Keratinocyte (primary cell): ENCODE measurements around the gene NEK9. TPM values are rescaled to one million over a fixed set of nuclear protein-coding genes. Genes with fewer than 3 reads are reported as not detected.

Experiments used
- DNase-seq: peaks from one replicate; pipeline ENCODE4 v3.0.0-alpha.2; 2011; ENCODE audit warnings: low read depth, missing footprints, low spot score
- FAIRE-seq: peaks from 2 replicates; lab custom pipeline; 2011; peaks lifted over from hg19 to GRCh38; lab: Jason Lieb, UNC
- H2AFZ ChIP-seq: 2 replicates; pipeline ENCODE4 v1.6.0; 2012; ENCODE audit warnings: low read length, control low read depth, inconsistent platforms; ENCODE audit not compliant: control insufficient read depth
- H3K27ac ChIP-seq: 2 replicates; pipeline ENCODE4 v1.5.1; 2011; ENCODE audit warnings: low read length; ENCODE audit not compliant: control insufficient read depth, insufficient read depth
- H3K27me3 ChIP-seq: 3 replicates; pipeline ENCODE4 v1.6.0; 2011; ENCODE audit warnings: low read length; ENCODE audit not compliant: control insufficient read depth, insufficient read depth; ENCODE audit errors: extremely low read depth
- H3K36me3 ChIP-seq, 2 experiments: 2 replicates in 1 of 2; 3 replicates in 1 of 2; pipeline ENCODE4 v1.5.1; 2011; ENCODE audit warnings: low read length in 2 of 2, mild to moderate bottlenecking in 1 of 2; ENCODE audit not compliant: control insufficient read depth in 2 of 2, insufficient read depth in 2 of 2; ENCODE audit errors: extremely low read depth in 1 of 2
- H3K4me1 ChIP-seq: 3 replicates; pipeline ENCODE4 v1.5.1; 2011; ENCODE audit warnings: low read length; ENCODE audit not compliant: control insufficient read depth, insufficient read depth; ENCODE audit errors: extremely low read depth
- H3K4me2 ChIP-seq: 3 replicates; pipeline ENCODE4 v1.6.0; 2011; ENCODE audit warnings: low read depth, low read length; ENCODE audit not compliant: control insufficient read depth, insufficient read depth; ENCODE audit errors: extremely low read depth
- H3K4me3 ChIP-seq, 3 experiments: fragments of 200-600 bp in 1 of 3; sonication (generic) in 1 of 3; 2 replicates in 2 of 3; 3 replicates in 1 of 3; pipeline ENCODE4 v1.5.1; 2011 to 2016; ENCODE audit warnings: low read length in 3 of 3, mild to moderate bottlenecking in 3 of 3, control low read depth in 2 of 3, inconsistent platforms in 1 of 3, low read depth in 1 of 3, mixed read lengths in 1 of 3, mixed run types in 1 of 3, moderate library complexity in 1 of 3; ENCODE audit not compliant: control insufficient read depth in 2 of 3, insufficient read depth in 2 of 3; ENCODE audit errors: extremely low read depth in 1 of 3
- H3K79me2 ChIP-seq: 2 replicates; pipeline ENCODE4 v1.6.0; 2012; ENCODE audit warnings: low read length; ENCODE audit not compliant: control insufficient read depth, insufficient read depth
- H3K9ac ChIP-seq: 3 replicates; pipeline ENCODE4 v1.6.0; 2011; ENCODE audit warnings: low read length; ENCODE audit not compliant: control insufficient read depth, insufficient read depth; ENCODE audit errors: extremely low read depth
- H3K9me1 ChIP-seq: 3 replicates; pipeline ENCODE4 v1.6.0; 2011; ENCODE audit warnings: low read length; ENCODE audit not compliant: control insufficient read depth, insufficient read depth; ENCODE audit errors: extremely low read depth
- H3K9me3 ChIP-seq: 2 replicates; pipeline ENCODE4 v1.5.1; 2012; ENCODE audit warnings: low read depth, low read length; ENCODE audit not compliant: control insufficient read depth
- H4K20me1 ChIP-seq: 3 replicates; pipeline ENCODE4 v1.6.0; 2011; ENCODE audit warnings: low read length; ENCODE audit not compliant: control insufficient read depth, insufficient read depth; ENCODE audit errors: extremely low read depth
- EZH2 ChIP-seq: IDR thresholded peaks from one replicate; pipeline ENCODE4 v1.6.1; 2012; ENCODE audit warnings: inconsistent platforms, mild to moderate bottlenecking, low read length, moderate library complexity
- dilution Hi-C: fragments of 300-500 bp; cut with MboI; formaldehyde crosslinking; loops from one replicate; pipeline ENCODE4 v1.7.0; 2020; ENCODE audit warnings: low sequenced_read_pairs; ENCODE audit not compliant: extremely low pct_ligation_motif_present
- polyA plus RNA-seq, 5 experiments: library from polyadenylated mRNA; depleted of rRNA in 3 of 5; stranded (reverse) in 3 of 5; stranded (forward) in 1 of 5; unstranded in 1 of 5; fragments of >200 nt; gene quantifications; 1 replicate in 1 of 5; 2 replicates in 3 of 5; 3 replicates in 1 of 5; pipeline versions ENCODE4 v1.2.1 to v1.2.3, GENCODE V29; 2011 to 2012; ENCODE audit warnings: missing spikeins in 2 of 5, low read depth in 1 of 5, low replicate concordance in 1 of 5
- TF ChIP-seq, protein P1 (sequence below), 3 experiments: IDR thresholded peaks in 1 of 3; conservative IDR thresholded peaks in 1 of 3; optimal IDR thresholded peaks in 1 of 3; 2 replicates in 2 of 3; 3 replicates in 1 of 3; pipeline versions ENCODE3 to v1.5.1; 2011; ENCODE audit warnings: low read length in 3 of 3, mild to moderate bottlenecking in 3 of 3, moderate library complexity in 2 of 3, control low read depth in 1 of 3, inconsistent platforms in 1 of 3; ENCODE audit not compliant: insufficient read depth in 2 of 3; ENCODE audit errors: extremely low read depth in 1 of 3

Gene NEK9
- polyA plus RNA-seq, 1 donor (not counting 4 experiments of a cell fraction or from before 2014, with no cell fraction given) = 43.7 TPM

DNA sequence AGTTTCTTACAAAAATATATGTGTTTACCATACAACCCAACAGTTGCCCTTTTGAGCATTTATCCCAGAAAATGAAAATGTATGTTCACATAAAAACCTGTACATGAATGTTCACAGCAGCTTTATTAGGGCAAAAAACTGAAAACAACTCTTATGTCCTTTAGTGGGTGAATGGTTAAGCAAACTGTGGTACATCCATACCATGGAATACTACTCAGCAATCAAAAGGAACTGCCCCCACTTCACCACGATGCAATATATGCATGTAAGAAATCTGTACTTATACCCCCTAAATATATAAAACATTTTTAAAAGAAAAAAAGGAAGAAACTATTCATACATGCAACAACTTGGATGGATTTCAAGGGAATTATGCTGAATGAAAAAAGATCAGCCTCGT is 6.7 kb upstream of the NEK9 start:
- Histone ChIP-seq H3K36me3 (peaks cover 6 to 12% of the 10 kb centered on the region in 2 experiments), H3K79me2 (peaks cover 10% of the 10 kb centered on the region), H2AFZ (no peak overlapping the region), H3K9ac (no peak overlapping the region), H3K9me1 (no peaks in the 10 kb centered on the region), H3K27me3 (no peaks in the 10 kb centered on the region), H3K9me3 (no peaks in the 10 kb centered on the region), H3K4me1 (peaks cover 5% of the 10 kb centered on the region), H3K4me3 (no peak overlapping the region), H4K20me1 (no peaks in the 10 kb centered on the region), H3K27ac (no peak overlapping the region), H3K4me2 (no peak overlapping the region)
- dilution Hi-C loops = no loop called here
- DNase-seq (no peak), FAIRE-seq (no peak)
- TF ChIP-seq, protein P1, sequence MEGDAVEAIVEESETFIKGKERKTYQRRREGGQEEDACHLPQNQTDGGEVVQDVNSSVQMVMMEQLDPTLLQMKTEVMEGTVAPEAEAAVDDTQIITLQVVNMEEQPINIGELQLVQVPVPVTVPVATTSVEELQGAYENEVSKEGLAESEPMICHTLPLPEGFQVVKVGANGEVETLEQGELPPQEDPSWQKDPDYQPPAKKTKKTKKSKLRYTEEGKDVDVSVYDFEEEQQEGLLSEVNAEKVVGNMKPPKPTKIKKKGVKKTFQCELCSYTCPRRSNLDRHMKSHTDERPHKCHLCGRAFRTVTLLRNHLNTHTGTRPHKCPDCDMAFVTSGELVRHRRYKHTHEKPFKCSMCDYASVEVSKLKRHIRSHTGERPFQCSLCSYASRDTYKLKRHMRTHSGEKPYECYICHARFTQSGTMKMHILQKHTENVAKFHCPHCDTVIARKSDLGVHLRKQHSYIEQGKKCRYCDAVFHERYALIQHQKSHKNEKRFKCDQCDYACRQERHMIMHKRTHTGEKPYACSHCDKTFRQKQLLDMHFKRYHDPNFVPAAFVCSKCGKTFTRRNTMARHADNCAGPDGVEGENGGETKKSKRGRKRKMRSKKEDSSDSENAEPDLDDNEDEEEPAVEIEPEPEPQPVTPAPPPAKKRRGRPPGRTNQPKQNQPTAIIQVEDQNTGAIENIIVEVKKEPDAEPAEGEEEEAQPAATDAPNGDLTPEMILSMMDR (optimal IDR thresholded peaks at IDR 0.05 in 1 of 3, IDR thresholded peaks at IDR 0.05 in 1 of 3, conservative IDR thresholded peaks at IDR 0.05 in 1 of 3; ENCODE audit: extremely low read depth in 1 of 3, insufficient read depth in 2 of 3, low read length in 3 of 3) = no peak
- TF ChIP-seq EZH2 = no peak

- H3K9me1 ChIP-seq = no peaks in the 10 kb centered on the region
- H3K27me3 ChIP-seq = no peaks in the 10 kb centered on the region
- H3K9ac ChIP-seq = no peak overlapping the region
- dilution Hi-C loops = no loop called here
- no peak overlapping the region for H3K27ac ChIP-seq
- H3K79me2 ChIP-seq = peaks cover 9% of the 10 kb centered on the region
- peaks cover 6 to 20% of the 10 kb centered on the region in 2 experiments for H3K36me3 ChIP-seq
- no peak overlapping the region for H2AFZ ChIP-seq
- peak; percentile 35 for DNase-seq
- peak; percentile 84 for FAIRE-seq
- H3K4me3 ChIP-seq = no peak overlapping the region
- TF ChIP-seq, protein P1 (optimal IDR thresholded peaks at IDR 0.05 in 1 of 3, IDR thresholded peaks at IDR 0.05 in 1 of 3, conservative IDR thresholded peaks at IDR 0.05 in 1 of 3; ENCODE audit: extremely low read depth in 1 of 3, insufficient read depth in 2 of 3, low read length in 3 of 3) = peak; percentile 41 to 60 (median 44)
- TF ChIP-seq EZH2 = no peak
- no peaks in the 10 kb centered on the region for H3K9me3 ChIP-seq
- H4K20me1 ChIP-seq = no peaks in the 10 kb centered on the region
- H3K4me1 ChIP-seq = peaks cover 11% of the 10 kb centered on the region
- H3K4me2 ChIP-seq = no peak overlapping the region
Observed at GRCh38 chr14:75132382-75133086, 5.7 kb upstream of the NEK9 start.
